ENCODE measurements around the gene ZCCHC8. TPM values are rescaled to one million over a fixed set of nuclear protein-coding genes. Genes with fewer than 3 reads are reported as not detected.

Gene ZCCHC8
- polyA plus RNA-seq, 1 experiment = 12.7 TPM

DNA sequence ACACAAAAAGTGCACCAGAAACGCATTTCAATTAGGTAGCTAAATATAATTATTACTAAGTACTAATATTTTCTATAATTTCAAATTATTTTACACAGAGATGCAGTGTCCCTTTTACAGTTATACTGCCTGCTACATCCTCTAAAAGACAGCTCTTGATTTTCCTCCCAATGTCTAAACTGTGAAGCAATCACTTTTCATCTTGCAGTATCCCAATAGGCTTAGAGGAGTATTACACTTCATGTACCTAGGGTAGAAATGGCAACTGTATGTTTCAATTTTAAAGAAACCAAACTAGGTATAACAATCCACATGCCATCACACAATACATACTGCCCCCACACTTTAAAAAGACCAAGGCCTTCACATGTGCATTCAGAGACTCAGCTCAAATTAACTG is 18.7 kb upstream of the ZCCHC8 start:
- H3K27me3 ChIP-seq (ENCODE audit: control insufficient read depth, insufficient read depth, low read length) = no peaks in the 10 kb centered on the region
- no peak for DNase-seq (ENCODE audit: low read depth)
- peaks cover 27% of the 10 kb centered on the region for H3K36me3 ChIP-seq (ENCODE audit: control insufficient read depth, insufficient read depth, low read length)
- TF ChIP-seq, protein P1, sequence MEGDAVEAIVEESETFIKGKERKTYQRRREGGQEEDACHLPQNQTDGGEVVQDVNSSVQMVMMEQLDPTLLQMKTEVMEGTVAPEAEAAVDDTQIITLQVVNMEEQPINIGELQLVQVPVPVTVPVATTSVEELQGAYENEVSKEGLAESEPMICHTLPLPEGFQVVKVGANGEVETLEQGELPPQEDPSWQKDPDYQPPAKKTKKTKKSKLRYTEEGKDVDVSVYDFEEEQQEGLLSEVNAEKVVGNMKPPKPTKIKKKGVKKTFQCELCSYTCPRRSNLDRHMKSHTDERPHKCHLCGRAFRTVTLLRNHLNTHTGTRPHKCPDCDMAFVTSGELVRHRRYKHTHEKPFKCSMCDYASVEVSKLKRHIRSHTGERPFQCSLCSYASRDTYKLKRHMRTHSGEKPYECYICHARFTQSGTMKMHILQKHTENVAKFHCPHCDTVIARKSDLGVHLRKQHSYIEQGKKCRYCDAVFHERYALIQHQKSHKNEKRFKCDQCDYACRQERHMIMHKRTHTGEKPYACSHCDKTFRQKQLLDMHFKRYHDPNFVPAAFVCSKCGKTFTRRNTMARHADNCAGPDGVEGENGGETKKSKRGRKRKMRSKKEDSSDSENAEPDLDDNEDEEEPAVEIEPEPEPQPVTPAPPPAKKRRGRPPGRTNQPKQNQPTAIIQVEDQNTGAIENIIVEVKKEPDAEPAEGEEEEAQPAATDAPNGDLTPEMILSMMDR (IDR thresholded peaks at IDR 0.05; ENCODE audit: insufficient read depth, low read depth, low read length) = no peak
- POLR2A ChIA-PET = no interaction called here
- CTCF ChIA-PET = no interaction called here
- no peak overlapping the region for H3K4me3 ChIP-seq (ENCODE audit: low read depth, low read length)

DNA sequence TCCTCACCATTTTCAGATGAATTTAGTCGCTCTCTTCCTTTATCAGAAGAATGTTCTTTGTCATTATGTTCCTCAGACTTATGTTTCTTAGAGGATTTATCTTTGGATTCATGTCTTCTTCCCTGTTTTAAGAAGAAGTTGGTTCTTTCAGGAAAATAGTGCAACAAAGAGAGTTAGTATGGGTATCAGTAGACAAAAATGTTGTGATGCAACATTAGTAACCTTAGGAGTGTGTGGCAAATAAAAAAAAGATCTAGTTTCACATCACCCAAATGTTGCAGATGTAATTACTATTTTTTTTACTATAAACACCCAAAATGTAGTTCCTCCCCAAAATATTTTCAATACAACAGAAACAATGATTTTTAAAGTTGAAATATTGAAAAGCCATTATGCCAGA is 18.2 kb upstream of the ZCCHC8 start:
- no peak overlapping the region for H3K4me3 ChIP-seq (ENCODE audit: low read depth, low read length)
- POLR2A ChIA-PET = no interaction called here

DNA sequence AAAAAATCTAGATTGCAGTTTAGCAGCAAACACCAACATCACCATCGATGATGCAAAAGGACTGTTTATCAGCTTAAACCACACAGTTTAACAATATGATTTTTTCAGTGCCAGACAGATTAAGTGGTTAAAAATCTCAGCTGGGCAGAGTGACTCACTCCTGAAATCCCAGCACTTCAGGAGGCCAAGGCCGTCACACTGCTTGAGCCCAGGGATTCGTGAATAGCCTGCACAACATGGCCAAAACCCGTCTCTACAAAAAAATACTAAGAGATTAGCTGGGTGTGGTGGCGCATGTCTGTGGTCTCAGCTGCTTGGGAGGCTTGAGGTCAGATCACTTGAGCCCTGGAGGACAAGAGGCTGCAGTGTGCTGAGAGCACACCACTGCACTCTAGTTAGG is 17.1 kb upstream of the ZCCHC8 start:
- CTCF ChIA-PET = interaction anchor here (0.8 to 1.9 kb wide), 2 partner anchors 17 to 119 kb away, joined by 3 to 5 read pairs; partner anchors contain the start of gene ZCCHC8
- peak; percentile 71 for DNase-seq (ENCODE audit: low read depth)
- Histone ChIP-seq H3K27me3 (ENCODE audit: control insufficient read depth, insufficient read depth, low read length) (no peaks in the 10 kb centered on the region), H3K4me3 (ENCODE audit: low read depth, low read length) (no peak overlapping the region), H3K36me3 (ENCODE audit: control insufficient read depth, insufficient read depth, low read length) (peaks cover 30% of the 10 kb centered on the region)
- POLR2A ChIA-PET = interaction anchor here (1.1 kb wide), 1 partner anchor 9 kb away, joined by 4 read pairs; the partner anchor contains the start of gene KNTC1
- TF ChIP-seq, protein P1 (IDR thresholded peaks at IDR 0.05; ENCODE audit: insufficient read depth, low read depth, low read length) = no peak

More for the DNA sequence above, 18.2 kb upstream of the ZCCHC8 start:
- CTCF ChIA-PET = no interaction called here
- H3K36me3 ChIP-seq (ENCODE audit: control insufficient read depth, insufficient read depth, low read length) = peaks cover 27% of the 10 kb centered on the region
- H3K27me3 ChIP-seq (ENCODE audit: control insufficient read depth, insufficient read depth, low read length) = no peaks in the 10 kb centered on the region
- no peak for DNase-seq (ENCODE audit: low read depth)
- TF ChIP-seq, protein P1 (IDR thresholded peaks at IDR 0.05; ENCODE audit: insufficient read depth, low read depth, low read length) = no peak

DNA sequence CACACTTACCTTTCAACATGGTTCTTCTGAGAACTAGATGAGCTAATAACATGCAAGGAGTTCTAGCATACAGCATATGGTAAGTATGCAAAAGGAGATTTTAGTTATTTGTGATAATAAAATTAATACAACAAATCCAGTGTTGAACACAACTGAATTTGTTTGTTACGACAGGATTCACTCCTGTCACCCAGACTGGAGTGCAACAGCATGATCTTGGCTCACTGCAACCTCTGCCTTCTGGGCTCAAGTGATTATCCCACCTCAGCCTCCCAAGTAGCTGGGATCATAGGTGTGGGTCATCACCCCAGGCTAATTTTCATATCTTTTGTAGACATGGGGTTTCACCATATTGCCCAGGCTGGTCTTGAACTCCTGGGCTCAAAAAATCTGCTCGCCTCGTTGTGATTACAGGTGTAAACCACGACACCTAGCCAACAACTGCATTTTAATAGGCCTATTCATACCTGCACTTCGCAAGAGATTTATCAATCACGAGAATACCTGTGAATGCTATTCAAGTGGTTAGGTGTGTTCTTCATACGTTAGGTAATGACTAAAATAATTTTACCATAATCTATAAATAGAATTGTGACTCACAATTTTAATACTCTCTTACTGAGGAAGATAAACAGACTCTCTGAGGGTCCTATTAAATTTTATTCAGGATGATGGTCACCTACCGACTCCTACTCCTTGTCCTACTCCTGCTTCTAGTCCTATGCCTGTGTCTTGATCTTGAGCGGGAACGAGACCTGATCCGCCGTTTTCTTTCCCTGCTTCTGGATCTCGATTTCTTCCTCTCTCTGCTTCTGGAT is 16.0 kb upstream of the ZCCHC8 start:
- DNase-seq (ENCODE audit: low read depth) = no peak
- no peaks in the 10 kb centered on the region for H3K27me3 ChIP-seq (ENCODE audit: control insufficient read depth, insufficient read depth, low read length)
- TF ChIP-seq, protein P1 (IDR thresholded peaks at IDR 0.05; ENCODE audit: insufficient read depth, low read depth, low read length) = no peak
- peaks cover 34% of the 10 kb centered on the region for H3K36me3 ChIP-seq (ENCODE audit: control insufficient read depth, insufficient read depth, low read length)
- ChIA-PET CTCF (interaction anchor here (1.9 kb wide), 1 partner anchor 16 kb away, joined by 5 read pairs; the partner anchor contains the start of gene ZCCHC8), POLR2A (no interaction called here)
- no peak overlapping the region for H3K4me3 ChIP-seq (ENCODE audit: low read depth, low read length)

DNA sequence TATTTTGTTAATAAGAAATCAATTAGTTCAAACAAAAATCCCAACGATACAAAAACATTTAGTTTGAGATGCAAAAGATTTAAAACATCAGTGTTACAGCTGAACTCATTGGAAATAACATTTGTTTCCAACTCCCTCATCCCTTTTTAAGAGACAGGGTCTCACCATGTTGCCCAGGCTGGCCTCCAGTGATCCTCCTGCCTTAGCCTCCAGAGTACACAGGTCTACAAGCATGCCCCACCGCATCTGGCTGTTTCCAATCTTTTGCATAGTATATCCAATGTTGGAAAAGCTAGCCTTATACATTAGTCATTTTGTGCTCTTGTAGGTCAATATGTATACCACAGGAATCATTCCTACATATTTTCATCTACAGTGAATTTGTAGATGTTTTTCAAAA is 14.5 kb upstream of the ZCCHC8 start:
- no peaks in the 10 kb centered on the region for H3K27me3 ChIP-seq (ENCODE audit: control insufficient read depth, insufficient read depth, low read length)
- POLR2A ChIA-PET = interaction anchor here (0.7 kb wide), 1 partner anchor 92 kb away, joined by 4 read pairs; no protein-coding TSS in a partner anchor
- no peak for DNase-seq (ENCODE audit: low read depth)
- H3K36me3 ChIP-seq (ENCODE audit: control insufficient read depth, insufficient read depth, low read length) = peaks cover 32% of the 10 kb centered on the region
- TF ChIP-seq, protein P1 (IDR thresholded peaks at IDR 0.05; ENCODE audit: insufficient read depth, low read depth, low read length) = no peak
- CTCF ChIA-PET = no interaction called here
- no peak overlapping the region for H3K4me3 ChIP-seq (ENCODE audit: low read depth, low read length)

All from BJ (cell line).